B cell (primary cell): Measurements from ENCODE around the gene APOLD1. TPM values are rescaled to one million over a fixed set of nuclear protein-coding genes. Genes with fewer than 3 reads are reported as not detected.
A peak's percentile ranks its signal among the peaks of the same experiment; 100 is the strongest.
"Not testable (repeated sequence)": the region's sequence is repeated elsewhere in the genome, so short reads cannot be mapped to it uniquely, and the experiment has no call there.

Experiments used
- ATAC-seq: fragments of 200-7000 bp; cut with Tn5 transposase; one replicate; pipeline ENCODE4 v1.10.0; 2021; ENCODE audit warnings: low read depth, mild to moderate bottlenecking, moderate number of reproducible peaks, moderate library complexity
- CTCF ChIA-PET: fragments of 350-600 bp; sonication (Branson Sonifier 250); formaldehyde crosslinking; loops from one replicate; lab custom pipeline; 2021; ENCODE audit warnings: antibody characterized with exemption, inconsistent platforms; lab: Charles Lee
- POLR2A ChIA-PET: fragments of 350-600 bp; sonication (Branson Sonifier 250); formaldehyde crosslinking; loops from one replicate; lab custom pipeline; 2021; ENCODE audit warnings: antibody characterized with exemption; lab: Charles Lee
- DNase-seq: peaks from one replicate; pipeline ENCODE4 v3.0.0; 2013
- H2AFZ ChIP-seq: 2 replicates; pipeline ENCODE4 v1.6.1; 2012; ENCODE audit warnings: mild to moderate bottlenecking, low read depth, low read length; ENCODE audit not compliant: insufficient read depth, poor library complexity, severe bottlenecking
- H3K27ac ChIP-seq, 2 donors: 1 replicate in 1 of 2; 2 replicates in 1 of 2; pipeline ENCODE4 v1.5.1; 2012 to 2013; ENCODE audit warnings: low read length in 2 of 2, mild to moderate bottlenecking in 2 of 2, moderate library complexity in 1 of 2
- H3K27me3 ChIP-seq, 4 experiments: fragments of 200-600 bp in 1 of 4; sonication (generic) in 1 of 4; replicated peaks in 1 of 4; 1 replicate in 2 of 4; 2 replicates in 2 of 4; pipeline versions ENCODE4 v1.6.1 to v1.7.0; 2013 to 2016; ENCODE audit warnings: low read length in 3 of 4, mild to moderate bottlenecking in 2 of 4, mixed read lengths in 1 of 4, moderate library complexity in 1 of 4; ENCODE audit not compliant: insufficient read depth in 4 of 4, control insufficient read depth in 3 of 4; ENCODE audit errors: control extremely low read depth in 1 of 4
- H3K36me3 ChIP-seq, 2 experiments: replicated peaks in 1 of 2; 1 replicate in 1 of 2; 2 replicates in 1 of 2; pipeline versions ENCODE4 v1.6.1 to v1.7.1; 2013; ENCODE audit warnings: low read length in 1 of 2; ENCODE audit not compliant: insufficient read depth in 2 of 2, control insufficient read depth in 1 of 2; ENCODE audit errors: control extremely low read depth in 1 of 2, extremely low read depth in 1 of 2
- H3K4me1 ChIP-seq, 2 donors: fragments of 200-600 bp in 1 of 2; sonication (generic) in 1 of 2; 1 replicate in 1 of 2; 2 replicates in 1 of 2; pipeline versions ENCODE4 v1.5.1 to v1.6.1; 2013 to 2017; ENCODE audit warnings: low read length in 2 of 2; ENCODE audit not compliant: control insufficient read depth in 2 of 2, insufficient read depth in 2 of 2
- H3K4me2 ChIP-seq: replicated peaks from 2 replicates; pipeline ENCODE3; 2012; ENCODE audit warnings: mild to moderate bottlenecking, low read depth, low read length; ENCODE audit not compliant: poor library complexity, severe bottlenecking
- H3K4me3 ChIP-seq, 5 experiments: fragments of 200-600 bp in 1 of 5; sonication (generic) in 1 of 5; 1 replicate in 3 of 5; 2 replicates in 2 of 5; pipeline versions ENCODE4 v1.5.1 to v1.7.0; 2011 to 2016; ENCODE audit warnings: low read length in 4 of 5, mild to moderate bottlenecking in 4 of 5, low read depth in 2 of 5, control low read depth in 1 of 5, moderate library complexity in 1 of 5; ENCODE audit not compliant: insufficient read depth in 1 of 5; ENCODE audit errors: control extremely low read depth in 1 of 5, extremely low read depth in 1 of 5
- H3K79me2 ChIP-seq: fragments of 200-600 bp; sonication (generic); one replicate; pipeline ENCODE4 v1.6.0; 2016; ENCODE audit warnings: low read length; ENCODE audit not compliant: control insufficient read depth, insufficient read depth
- H3K9ac ChIP-seq: fragments of 200-600 bp; sonication (generic); 2 replicates; pipeline ENCODE4 v1.6.1; 2017; ENCODE audit warnings: mild to moderate bottlenecking, low read length, moderate library complexity
- H3K9me3 ChIP-seq, 3 donors: one replicate each; pipeline versions ENCODE4 v1.6.1 to v1.7.1; 2013; ENCODE audit warnings: low read length in 2 of 3; ENCODE audit not compliant: control insufficient read depth in 2 of 3, insufficient read depth in 1 of 3; ENCODE audit errors: control extremely low read depth in 1 of 3
- H4K20me1 ChIP-seq: 2 replicates; pipeline ENCODE4 v1.6.0; 2012; ENCODE audit warnings: mild to moderate bottlenecking, low read length; ENCODE audit not compliant: insufficient read depth, control insufficient read depth, poor library complexity, severe bottlenecking
- H3K27ac Mint-ChIP-seq: one replicate; pipeline ENCODE4 v1.8.0; 2021; ENCODE audit warnings: mixed read lengths
- H3K27me3 Mint-ChIP-seq: one replicate; pipeline ENCODE4 v1.8.0; 2021; ENCODE audit warnings: mixed read lengths
- H3K4me1 Mint-ChIP-seq: one replicate; pipeline ENCODE4 v1.8.0; 2021; ENCODE audit warnings: mixed read lengths
- H3K4me3 Mint-ChIP-seq: one replicate; pipeline ENCODE4 v1.8.0; 2021; ENCODE audit warnings: mixed read lengths
- H3K9me3 Mint-ChIP-seq: one replicate; pipeline ENCODE4 v1.8.0; 2022; ENCODE audit warnings: mixed read lengths; ENCODE audit not compliant: insufficient read depth
- CTCF ChIP-seq: fragments of 200-600 bp; IDR thresholded peaks from one replicate; pipeline ENCODE4 v1.8.0; 2022; ENCODE audit warnings: antibody characterized with exemption, mild to moderate bottlenecking
- EZH2 ChIP-seq: IDR thresholded peaks from 2 replicates; pipeline ENCODE4 v1.6.1; 2012; ENCODE audit warnings: borderline replicate concordance, low read depth, mild to moderate bottlenecking, moderate library complexity, low read length; ENCODE audit not compliant: insufficient read depth, poor library complexity, severe bottlenecking
- WGBS: methylation state at CpG from one replicate; pipeline ENCODE4 v1.1.5; 2013; ENCODE audit warnings: missing lambda C conversion rate; ENCODE audit not compliant: insufficient coverage; 5-methylcytosine and 5-hydroxymethylcytosine counted together
- intact Hi-C: fragments of 100-400 bp; cut with micrococcal nuclease; formaldehyde crosslinking; loops from one replicate; pipeline ENCODE4 v1.10.0; 2022
- polyA plus RNA-seq: library from polyadenylated mRNA; depleted of rRNA; stranded (reverse); fragments of >200 nt; gene quantifications from 2 replicates; pipeline ENCODE4 v1.2.3, GENCODE V29; 2012
- total RNA-seq, 2 donors: library from RNA; stranded (reverse); fragments of 120-200 nt in 1 of 2; gene quantifications; 1 replicate in 1 of 2; 2 replicates in 1 of 2; pipeline versions ENCODE4 v1.2.3 to v1.2.4, GENCODE V29; 2013 to 2022

The APOLD1 gene
- total and polyA plus RNA-seq, 2 donors (not counting 1 experiment from before 2014, with no cell fraction given) = 1.5 to 4.7 TPM

- H3K4me3 ChIP-seq = peak overlapping the region in 3 of 5 experiments; percentile 7 to 49 (median 44)
- DNase-seq (peak; percentile 72), ATAC-seq (peak; percentile 87)
- H3K27ac Mint-ChIP-seq = peak overlapping the region; percentile 85
- intact Hi-C loops = loop anchor here (1.0 to 2.0 kb wide), 6 partner anchors 12 to 361 kb away; no protein-coding TSS in a partner anchor
- peak overlapping the region; percentile 71 for H3K4me2 ChIP-seq
- 31% methylated on average over 7 of the region's 9 CpGs for WGBS
- peaks cover 14% of the 10 kb centered on the region for H3K4me1 Mint-ChIP-seq
- no peaks in the 10 kb centered on the region for H3K9me3 Mint-ChIP-seq
- H3K27ac ChIP-seq = peak overlapping the region; percentile 32 to 64
- ChIA-PET POLR2A (interaction anchor here (0.6 to 3.6 kb wide), 12 partner anchors 12 to 380 kb away, joined by 3 to 57 read pairs (median 4); partner anchors contain the start of gene BORCS5), CTCF (interaction anchor here (0.6 to 6.2 kb wide), 75 partner anchors 9 to 1448 kb away, joined by 3 to 168 read pairs (median 5); partner anchors contain the start of genes BORCS5, DDX47, DUSP16 and GPR19)
- H2AFZ ChIP-seq = peak overlapping the region; percentile 71
- peak overlapping the region; percentile 48 for H3K9ac ChIP-seq
- TF ChIP-seq CTCF (peak; percentile 81), EZH2 (no peak)
- H3K9me3 ChIP-seq = no peaks in the 10 kb centered on the region
- no peaks in the 10 kb centered on the region for H4K20me1 ChIP-seq
- H3K36me3 ChIP-seq = peaks cover 0 to 1% of the 10 kb centered on the region in 2 experiments
- H3K27me3 Mint-ChIP-seq = no peaks in the 10 kb centered on the region
- peaks cover 6 to 14% of the 10 kb centered on the region in 2 donors for H3K4me1 ChIP-seq
- no peaks in the 10 kb centered on the region for H3K27me3 ChIP-seq
- peaks cover 52% of the 10 kb centered on the region for H3K79me2 ChIP-seq
- peak overlapping the region; percentile 66 for H3K4me3 Mint-ChIP-seq
These were observed 48.4 kb upstream of the APOLD1 start for GRCh38 chr12:12736759-12737676.

GRCh38 chr12:12738152-12738551 is 47.3 kb upstream of the APOLD1 start:
- ATAC-seq, H3K4me2 ChIP-seq, H3K9me3 Mint-ChIP-seq, intact Hi-C loops, H3K27ac Mint-ChIP-seq, H3K36me3 ChIP-seq, H3K27me3 Mint-ChIP-seq, H2AFZ ChIP-seq, H4K20me1 ChIP-seq, H3K9ac ChIP-seq, H3K27ac ChIP-seq, H3K27me3 ChIP-seq, H3K9me3 ChIP-seq, DNase-seq, H3K4me3 ChIP-seq, H3K4me3 Mint-ChIP-seq: not testable (repeated sequence)
- POLR2A ChIA-PET = interaction anchor here (1.7 to 3.6 kb wide), 2 partner anchors 13 to 24 kb away, joined by 9 to 57 read pairs; no protein-coding TSS in a partner anchor
- CTCF ChIA-PET = interaction anchor here (0.9 to 6.2 kb wide), 22 partner anchors 11 to 474 kb away, joined by 3 to 168 read pairs (median 13); partner anchors contain the start of genes BORCS5, DUSP16 and GPR19
- Histone ChIP-seq H3K79me2 (peaks cover 63% of the 10 kb centered on the region), H3K4me1 (peaks cover 6 to 14% of the 10 kb centered on the region in 2 donors)
- WGBS = 100% methylated on average over 1 of the region's 2 CpGs
- H3K4me1 Mint-ChIP-seq = peaks cover 14% of the 10 kb centered on the region
